Fibroblast of skin of right quadriceps (primary cell): ENCODE data around the gene CCM2.

Experiments
- DNase-seq: peaks from one replicate; pipeline ENCODE4 v3.0.0-alpha.2; 2013

CCM2 gene

DNA sequence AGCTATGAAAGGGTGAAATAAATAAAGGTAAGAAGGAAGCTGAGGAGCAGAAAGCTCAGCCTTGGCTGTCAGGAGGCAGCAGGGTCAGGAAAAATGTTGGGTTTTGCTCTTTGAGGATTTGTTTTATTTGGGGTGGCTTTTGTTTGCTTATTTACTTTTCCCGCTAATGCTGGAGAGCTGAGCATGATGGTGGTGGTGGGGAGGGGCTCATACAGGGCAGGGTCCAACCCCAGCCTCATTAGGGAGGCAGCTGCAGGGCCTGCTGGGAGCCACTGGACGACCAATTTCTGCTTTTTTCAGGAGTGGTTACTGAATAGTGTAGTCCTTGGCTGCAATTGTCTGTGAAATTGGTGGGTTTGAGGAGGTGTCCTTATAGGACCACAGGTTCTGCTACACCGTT, 36.3 kb downstream of the CCM2 start:
- no peak for DNase-seq

DNA sequence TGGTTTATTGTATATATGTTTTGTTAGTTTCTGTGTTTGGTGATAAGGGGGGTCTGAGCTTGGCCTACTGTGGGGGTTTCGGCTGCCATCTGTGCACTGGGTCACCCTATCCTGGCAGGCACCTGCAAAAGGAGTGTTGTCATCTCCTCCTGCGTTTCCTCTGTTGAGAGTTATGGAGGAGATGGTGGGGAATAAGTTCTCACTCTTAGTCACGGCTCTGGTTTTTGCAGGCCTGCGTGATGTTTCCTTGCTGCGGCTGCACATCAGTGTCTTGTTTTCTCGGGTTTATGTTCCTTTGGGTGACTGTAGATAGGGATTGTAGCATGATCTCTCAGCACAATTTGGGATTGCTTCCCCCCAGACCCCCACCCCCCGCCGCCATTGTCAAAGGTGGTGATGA, 36.8 kb downstream of the CCM2 start:
- no peak for DNase-seq

DNA sequence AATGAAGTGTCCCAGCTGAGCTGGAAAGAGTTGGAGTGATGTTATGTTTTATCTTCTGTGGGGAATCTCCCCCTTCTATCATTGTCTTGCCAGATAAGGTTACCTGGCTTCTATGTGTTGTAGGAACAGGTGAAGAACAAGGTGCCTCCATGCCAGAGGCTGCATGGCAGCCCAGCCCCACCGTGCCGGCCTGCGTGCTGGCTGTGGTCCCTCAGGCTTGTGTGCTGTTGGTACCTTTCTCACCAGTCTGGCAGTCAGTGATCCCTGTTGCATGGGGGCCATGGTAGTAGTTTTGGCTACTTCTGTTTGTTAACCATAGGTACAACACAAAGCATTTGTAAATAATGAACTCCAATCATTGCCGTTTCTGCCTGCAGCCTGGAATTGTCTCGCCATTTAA, 37.9 kb downstream of the CCM2 start:
- no peak for DNase-seq

DNA sequence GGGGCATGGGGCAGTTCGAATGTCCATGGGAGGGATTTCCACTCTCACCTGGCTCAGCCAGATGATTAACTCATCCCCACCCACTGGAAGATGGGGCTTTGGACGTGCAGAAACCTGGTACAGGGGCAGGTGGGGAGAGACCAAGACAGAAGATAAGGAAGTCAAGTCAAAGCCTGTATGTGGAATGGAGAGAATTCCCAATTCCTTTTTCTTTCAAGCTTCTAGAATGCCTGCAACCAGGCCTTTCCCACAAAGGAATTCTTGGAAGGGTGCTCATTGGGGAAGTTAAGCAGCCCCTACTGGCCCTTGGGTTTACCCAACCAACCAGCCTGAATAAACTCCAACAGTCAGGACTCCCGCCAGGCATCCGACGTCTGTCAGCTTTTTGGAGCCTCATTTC, 39.1 kb downstream of the CCM2 start:
- DNase-seq: no peak

DNA sequence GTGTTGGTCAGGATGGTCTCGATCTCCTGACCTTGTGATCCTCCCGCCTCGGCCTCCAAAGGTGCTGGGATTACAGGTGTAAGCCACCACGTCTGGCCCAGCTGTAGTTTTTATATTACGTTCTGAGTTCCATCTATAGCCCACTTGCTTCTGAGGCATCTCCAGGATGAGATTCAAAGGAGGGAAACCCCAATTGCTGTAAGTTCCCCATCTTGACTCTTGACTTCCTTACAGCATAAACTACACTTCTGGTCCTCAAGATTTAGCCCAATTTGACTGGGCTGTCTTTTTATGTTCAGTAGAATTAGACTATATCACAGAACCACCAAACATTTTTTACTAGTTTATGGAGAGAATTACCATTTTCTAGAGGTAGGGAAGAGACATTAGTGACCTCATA, 44.3 kb downstream of the CCM2 start:
- DNase-seq: no peak

DNA sequence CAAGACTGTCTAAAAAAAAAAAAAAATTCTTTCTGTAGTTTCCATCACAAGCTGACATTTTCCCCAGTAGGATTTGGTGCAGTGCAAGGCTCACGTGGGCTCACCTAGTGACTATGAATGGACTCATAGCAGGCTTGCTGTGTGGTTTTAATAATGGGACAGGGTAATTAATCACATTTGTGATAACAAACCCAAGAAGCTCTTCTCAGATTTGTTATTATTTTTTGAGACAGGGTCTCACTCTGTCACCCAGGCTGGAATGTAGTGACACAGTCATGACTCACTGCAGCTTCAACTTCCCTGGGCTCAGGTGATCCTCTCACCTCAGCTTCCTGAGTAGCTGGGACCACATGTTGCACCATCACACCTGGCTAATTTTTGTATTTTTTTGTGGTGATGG, 48.7 kb downstream of the CCM2 start:
- no peak for DNase-seq

DNA sequence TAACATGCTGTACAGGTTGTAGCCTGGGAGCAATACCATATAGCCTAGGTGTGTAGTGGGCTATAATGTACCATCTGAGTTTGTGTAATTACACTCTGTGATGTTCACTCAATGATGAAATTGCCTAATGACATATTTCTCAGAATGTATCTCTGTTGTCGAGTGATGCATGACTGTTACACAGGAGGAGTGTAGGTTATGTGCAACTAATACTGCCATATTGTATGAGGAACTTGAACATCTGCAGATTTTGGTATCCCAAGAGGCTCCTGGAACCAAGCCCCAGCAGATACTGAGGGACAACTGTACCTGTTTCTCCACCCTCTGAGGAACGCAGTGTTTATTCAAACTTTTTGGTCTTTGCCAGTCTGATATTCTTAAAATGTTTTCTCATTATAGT, 50.2 kb downstream of the CCM2 start:
- DNase-seq: no peak

DNA sequence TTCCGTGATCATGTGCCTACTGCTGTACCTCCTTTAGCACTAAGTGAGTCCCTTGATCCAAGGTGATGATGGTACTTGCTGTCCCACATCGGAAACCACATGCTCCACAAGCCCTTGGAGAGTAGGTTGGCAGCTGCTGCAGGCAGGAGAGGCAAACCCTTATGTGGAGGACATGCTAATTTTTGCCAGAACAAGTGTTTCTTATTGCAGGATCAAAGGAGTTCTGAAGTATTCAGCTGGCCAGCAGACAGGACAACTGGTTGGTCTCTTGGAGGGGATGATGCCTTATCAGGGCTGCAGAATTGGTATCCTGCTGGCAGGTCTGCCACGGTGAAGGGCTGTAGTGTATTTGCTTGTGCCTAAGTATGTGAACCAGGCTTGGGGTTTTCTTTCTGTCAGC, 52.0 kb downstream of the CCM2 start:
- DNase-seq: no peak

DNA sequence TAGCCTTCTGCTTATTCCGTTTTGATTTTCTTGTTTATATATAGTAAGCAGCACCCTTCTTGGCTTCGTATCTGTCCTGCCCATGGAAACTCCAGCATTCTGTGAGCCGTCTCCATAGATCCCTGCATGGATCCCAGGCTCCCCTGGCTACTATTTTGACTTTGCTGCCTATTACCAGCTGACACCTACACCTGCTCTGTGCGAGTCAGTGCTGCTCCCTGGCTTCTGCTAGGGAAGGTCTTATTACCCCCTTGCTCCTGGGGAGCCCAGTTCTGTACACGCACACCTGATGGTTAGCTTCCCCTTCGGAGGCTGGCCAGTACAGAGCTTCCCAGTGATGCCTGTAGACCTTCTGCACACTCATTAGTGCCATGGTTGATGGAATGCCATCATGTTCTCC, 53.4 kb downstream of the CCM2 start:
- DNase-seq: no peak

DNA sequence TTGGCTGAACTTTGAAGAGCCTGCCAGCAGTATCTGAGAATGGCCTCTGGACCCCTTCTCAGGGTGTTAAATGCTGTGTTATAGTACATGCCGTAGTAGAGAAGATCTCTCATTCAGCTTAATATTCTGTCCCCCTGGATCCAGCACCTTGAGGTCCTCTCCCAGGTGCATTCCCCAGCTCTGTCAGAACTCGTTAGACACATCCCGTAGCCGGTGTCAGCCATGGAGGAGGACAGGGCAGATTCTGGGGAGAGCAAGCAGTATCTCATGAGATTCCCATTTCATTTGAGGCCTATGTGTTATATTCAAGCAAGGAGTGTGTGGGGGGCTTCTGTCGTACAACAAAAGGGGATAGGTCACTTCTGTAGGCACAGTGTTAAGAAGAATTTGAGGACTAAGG, 53.9 kb downstream of the CCM2 start:
- no peak for DNase-seq

DNA sequence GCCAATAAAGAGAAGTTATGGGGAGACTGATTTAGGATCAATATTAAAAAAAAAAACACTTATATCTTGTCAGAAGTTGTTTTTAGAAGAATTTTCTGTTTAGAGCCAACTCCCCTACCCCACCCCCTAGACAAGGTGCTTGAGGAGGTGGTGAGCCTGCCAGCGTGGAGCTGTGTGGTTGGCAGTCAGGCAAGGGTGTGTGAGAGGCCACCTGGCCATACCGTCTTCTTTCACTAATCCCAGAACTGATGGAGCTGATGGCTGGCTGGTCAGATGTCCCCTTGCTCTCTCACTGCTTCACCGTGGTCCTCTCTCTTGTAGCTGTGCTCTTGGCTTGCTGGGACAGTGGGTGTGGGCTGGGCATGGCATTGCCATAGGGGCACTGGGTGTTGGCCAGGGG, 54.4 kb downstream of the CCM2 start:
- no peak for DNase-seq

DNA sequence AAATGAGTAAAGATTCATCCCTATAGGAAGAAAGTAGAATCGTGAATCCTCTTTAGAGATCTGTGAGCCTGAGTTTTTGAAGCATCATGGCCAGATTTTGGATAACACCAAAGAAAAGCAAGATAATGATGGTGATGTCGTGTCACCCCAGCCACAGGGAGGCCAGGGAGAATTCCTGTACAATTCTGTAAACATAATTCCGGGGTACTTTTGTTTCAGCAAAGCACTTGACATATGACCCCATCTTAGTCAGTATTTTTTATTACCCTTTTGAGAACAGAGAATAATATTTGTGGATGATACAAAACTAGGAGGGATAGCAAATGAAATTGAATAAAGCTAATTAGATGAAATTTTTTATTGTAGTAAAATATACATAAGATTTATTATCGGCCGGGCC, 55.0 kb downstream of the CCM2 start:
- DNase-seq: no peak

DNA sequence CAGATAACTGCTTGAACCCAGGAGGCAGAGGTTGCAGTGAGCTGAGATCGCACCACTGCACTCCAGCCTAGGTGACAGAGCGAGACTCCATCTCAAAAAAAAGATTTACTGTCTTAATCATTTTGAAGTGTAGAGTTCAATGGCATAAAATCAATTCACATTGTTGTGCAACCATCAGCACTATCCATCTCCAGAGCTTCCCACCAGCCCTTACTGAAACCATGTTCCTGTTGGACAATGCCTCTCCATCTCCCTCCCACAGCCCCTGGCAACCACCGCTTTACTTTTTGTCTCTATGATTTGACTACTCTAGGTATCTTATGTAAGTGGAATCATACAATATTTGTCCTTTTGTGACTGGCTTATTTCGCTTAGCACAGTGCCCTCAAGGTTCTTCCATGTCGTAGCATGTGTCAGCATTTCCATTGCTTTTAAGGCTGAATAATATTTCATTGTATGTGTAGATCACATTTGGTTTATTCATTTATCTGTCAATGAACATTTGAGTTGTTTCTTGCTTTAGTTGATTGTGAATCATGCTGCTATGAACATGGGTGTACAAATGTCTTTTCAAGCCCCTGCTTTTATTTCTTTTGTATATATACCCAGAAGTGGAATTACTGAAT, 55.7 kb downstream of the CCM2 start:
- no peak for DNase-seq

DNA sequence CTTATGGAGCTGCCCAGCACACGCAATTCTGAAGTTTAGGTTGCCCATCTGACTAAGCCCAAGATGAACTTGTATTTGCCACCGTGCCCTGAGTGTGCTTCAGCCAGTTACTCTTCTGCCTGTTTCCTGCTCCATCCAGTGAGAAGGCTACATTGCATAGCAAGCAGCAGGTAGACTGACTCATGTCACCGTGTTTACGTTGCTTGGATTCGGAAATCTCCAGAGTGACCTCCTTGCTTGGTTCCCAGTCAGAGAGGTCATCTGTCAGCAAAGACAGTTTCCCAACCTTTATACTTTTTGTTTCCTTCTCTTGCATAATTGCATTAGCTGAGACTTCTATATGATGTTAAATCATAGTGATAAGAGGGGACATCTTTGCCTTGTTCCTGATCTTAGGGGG, 57.9 kb downstream of the CCM2 start:
- DNase-seq: no peak

DNA sequence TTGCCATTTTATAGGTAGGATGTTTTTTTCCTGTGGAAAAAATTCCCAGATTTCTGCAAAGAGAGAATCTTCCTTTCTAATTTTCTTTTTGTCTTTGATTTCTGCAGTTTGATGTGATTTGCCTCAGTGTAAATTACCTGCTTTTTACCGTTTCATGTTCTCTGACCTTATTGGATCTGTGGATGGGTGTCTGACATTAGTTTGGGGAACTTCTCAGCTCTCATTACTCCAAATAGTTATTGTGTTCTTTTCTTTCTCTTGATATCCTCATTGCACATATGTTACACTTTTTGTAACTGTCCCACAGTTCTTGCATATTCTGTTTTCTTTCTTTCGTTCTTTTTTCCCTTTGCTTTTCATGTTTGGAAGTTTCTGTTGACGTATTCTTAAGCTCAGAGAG, 60.3 kb downstream of the CCM2 start:
- no peak for DNase-seq

DNA sequence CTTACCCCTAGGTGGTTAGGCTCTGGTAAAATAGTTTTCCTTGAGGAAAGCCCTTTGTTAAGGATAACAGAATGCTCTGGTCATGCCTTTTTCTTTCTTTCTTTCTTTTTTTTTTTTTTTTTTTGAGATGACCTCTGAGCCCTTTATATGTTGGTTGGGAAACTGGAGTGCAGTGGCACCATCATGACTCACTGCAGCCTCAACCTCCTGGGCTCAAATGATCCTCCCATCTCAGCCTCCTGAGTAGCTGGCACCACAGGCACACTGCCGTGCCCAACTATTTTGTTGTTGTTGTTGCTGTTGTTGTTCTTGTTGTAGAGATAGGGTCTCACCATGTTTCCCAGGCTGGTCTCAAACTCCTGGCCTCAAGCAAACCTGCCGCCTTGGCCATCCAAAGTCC, 61.4 kb downstream of the CCM2 start:
- no peak for DNase-seq

DNA sequence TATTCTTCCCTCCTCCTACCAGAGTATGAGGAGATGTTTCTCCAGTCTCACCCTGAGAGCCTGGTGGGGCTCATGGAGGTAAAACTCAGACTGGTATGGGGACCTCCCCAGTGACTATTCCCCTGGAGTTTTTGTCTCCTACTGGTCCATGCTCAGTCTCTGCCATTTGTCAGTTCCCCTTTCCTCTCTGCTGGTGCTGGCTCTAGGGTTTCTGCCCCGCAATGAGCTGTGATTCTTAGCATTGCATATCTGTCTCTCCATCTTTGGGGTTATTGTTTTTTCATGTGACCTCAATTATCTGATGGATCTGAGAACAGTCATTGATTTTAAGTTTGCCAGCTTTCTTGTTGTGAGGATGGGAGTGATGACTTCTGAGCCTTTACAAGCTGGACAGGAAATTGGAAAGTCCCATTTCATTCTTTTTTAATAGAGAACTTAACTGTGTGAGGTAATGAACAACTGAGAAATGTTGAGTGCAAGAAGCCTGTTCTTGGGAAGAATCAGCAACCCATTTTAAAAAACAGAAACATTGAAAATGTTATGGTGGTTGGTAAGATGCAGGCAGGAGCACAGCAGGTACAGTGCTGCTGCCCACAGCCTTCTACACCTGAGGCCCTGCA, 61.9 kb downstream of the CCM2 start:
- no peak for DNase-seq

DNA sequence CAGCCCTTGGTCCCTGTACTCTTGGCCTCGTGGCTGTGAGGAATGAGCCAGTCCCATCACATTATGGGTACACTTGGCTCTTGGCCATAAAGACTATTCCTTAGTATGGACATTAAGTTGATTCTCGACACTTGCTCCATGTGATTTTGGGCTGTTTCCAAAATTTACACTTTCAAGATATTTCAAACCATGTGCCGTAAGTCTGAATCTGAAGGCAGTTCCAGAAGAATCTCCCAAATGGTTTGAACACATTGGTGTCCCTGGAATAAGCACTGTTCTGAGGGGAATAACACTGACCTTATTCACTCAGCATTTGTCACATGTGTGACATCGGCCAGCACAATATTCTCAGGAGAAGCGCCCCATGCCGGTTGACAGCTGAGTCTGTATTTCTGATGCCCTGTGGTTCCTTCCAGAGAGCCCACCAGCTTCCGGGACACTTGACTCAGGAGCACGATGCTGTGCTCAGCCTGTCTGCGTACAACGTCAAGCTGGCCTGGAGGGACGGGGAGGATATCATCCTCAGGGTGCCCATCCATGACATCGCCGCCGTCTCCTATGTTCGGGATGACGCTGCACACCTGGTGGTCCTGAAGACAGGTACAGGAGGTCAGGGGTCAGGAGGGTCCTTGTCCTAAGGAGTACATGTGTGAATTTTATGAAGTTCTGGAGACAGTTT, 64.2 kb downstream of the CCM2 start:
- DNase-seq: no peak

DNA sequence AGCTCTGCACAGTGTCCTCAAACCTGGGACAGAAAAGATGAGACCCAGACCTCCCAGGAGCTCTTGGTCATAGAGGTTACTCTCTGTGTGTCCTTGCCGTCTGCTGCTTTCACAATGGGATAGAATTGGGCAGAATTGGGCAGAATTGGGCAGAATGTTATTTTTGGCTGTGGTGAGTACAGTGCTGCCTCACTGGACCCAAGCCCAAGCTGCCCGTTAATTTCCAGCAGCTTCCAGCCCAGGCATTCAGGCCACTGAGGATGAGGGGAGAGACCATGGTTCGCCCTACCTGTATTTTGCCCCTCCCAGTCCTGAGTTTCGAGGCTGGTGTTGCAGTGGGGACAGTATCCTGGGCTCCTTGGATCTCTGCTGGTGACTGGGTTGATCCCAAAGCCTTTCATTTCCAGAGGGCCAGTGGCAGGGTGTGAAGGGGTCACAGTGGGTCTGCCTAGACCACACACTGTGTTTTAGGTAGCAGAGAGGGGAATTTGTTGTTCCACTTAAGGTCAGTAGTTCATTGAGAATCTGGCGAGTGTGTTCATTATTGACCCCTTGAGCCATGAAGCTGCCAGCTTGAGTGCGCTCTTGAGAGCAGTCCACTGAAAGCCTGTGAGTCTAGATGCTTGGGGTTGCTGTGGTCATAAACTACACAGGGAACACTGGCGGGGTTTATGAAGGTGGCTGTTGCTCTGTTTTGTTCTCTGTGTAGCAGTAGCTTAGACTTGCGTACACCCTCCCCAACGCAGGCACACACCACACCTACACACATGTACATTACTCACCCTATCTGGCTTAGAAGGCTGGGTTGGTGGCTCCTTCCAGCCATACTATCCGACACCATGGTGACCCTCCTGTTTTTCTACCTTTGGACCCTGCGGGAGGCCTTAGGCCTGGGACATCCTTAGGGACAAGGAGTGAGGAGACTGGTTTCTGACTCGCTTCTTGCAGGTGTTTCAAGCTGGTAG, 65.3 kb downstream of the CCM2 start:
- DNase-seq: no peak

DNA sequence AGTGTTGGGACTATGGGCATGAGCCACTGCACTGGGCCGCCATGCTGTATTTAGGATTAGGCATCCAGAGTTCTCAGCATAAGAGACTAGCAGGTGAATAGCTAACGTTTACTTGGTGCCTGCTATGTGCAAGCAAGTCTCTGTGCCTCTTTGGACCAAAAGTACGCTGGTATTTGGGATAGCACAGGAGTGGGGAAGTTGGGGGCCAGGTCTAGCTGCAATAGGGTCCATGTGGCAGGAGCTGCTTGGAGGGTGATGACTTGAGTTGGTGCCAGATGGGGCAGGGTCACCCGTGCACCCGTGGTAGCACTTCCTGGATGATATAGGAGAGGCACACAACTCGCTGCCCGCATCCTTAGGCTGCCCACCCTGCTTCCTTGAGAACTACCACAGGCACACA, 66.4 kb downstream of the CCM2 start:
- DNase-seq: no peak

DNA sequence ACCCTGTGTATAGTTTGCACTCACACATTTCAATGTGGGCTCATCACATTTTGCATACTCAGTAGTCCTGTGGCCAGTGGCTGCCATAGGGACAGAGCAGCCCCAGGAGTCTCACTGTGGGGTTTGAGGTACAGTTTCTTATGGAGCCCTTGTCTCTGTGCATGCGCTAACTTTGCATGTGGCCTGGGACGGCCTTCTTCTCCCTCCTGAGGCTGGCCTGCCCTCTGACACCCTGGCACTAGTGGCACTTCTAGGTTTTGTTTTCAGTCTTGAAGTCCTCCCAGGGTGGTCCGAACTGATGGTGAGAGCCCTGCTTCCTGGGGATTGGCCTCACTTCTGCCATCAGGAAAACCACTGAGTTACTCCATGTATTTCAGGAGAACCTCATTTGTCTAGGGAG, 67.6 kb downstream of the CCM2 start:
- DNase-seq: no peak

DNA sequence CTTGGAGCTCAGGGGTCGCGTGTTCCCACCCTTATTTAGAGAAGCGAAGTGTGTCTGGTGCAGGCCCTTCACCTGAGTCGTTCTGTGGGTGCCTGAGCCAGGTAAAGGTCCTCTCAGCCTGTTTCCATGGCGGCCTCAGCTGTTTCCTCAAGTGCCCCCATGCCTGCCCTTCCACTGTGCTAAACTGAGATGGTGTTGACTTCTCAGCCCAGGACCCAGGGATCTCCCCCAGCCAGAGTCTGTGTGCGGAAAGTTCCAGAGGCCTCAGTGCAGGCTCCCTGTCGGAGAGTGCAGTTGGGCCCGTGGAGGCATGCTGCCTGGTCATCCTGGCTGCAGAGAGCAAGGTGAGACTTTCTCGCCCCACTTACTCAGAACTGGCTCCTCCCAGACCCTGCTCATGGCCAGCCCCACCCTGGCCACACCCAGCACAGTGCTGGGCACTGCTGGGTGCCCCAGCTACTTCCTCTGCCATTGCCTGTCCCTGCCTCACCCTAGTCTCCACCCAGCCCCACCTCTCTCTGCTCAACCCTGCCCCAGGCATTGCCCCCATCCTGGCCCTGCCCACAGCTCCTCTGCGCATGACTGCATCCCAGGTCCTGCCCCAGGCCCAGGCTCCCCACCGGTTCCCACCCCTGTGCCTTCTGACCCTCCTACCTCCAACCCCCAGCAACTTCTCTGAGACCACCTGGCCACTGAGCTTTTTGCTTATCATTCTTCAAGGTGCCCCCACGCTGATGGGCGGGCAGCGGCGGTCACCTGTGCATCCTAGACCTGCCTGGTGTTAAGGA, 68.4 kb downstream of the CCM2 start:
- no peak for DNase-seq
